ENCODE measurements around the gene COL16A1.

The COL16A1 gene

GRCh38 chr1:31626223-31627207 lies 77.3 kb downstream of the COL16A1 start:
- DNase-seq (ENCODE audit: low read depth): no peak

GRCh38 chr1:31625561-31626222 lies 78.1 kb downstream of the COL16A1 start:
- no peak overlapping the region for H3K4me3 ChIP-seq (ENCODE audit: low read depth, low read length)
- no peak for TF ChIP-seq CTCF (IDR thresholded peaks at IDR 0.05; ENCODE audit: low read depth, low read length, missing control alignments)
- DNase-seq (ENCODE audit: low read depth): no peak

More at GRCh38 chr1:31626223-31627207, 77.3 kb downstream of the COL16A1 start:
- TF ChIP-seq CTCF (IDR thresholded peaks at IDR 0.05; ENCODE audit: low read depth, low read length, missing control alignments): no peak
- no peak overlapping the region for H3K4me3 ChIP-seq (ENCODE audit: low read depth, low read length)

GRCh38 chr1:31624731-31625514 lies 78.9 kb downstream of the COL16A1 start:
- no peak for DNase-seq (ENCODE audit: low read depth)
- H3K4me3 ChIP-seq (ENCODE audit: low read depth, low read length): no peak overlapping the region
- no peak for TF ChIP-seq CTCF (IDR thresholded peaks at IDR 0.05; ENCODE audit: low read depth, low read length, missing control alignments)

- no peak for TF ChIP-seq CTCF (IDR thresholded peaks at IDR 0.05; ENCODE audit: low read depth, low read length, missing control alignments)
- DNase-seq (ENCODE audit: low read depth): no peak
Observed at GRCh38 chr1:31624309-31624708, 79.5 kb downstream of the COL16A1 start.

GRCh38 chr1:31623365-31623764 lies 80.5 kb downstream of the COL16A1 start:
- no peak for TF ChIP-seq CTCF (IDR thresholded peaks at IDR 0.05; ENCODE audit: low read depth, low read length, missing control alignments)
- no peak overlapping the region for H3K4me3 ChIP-seq (ENCODE audit: low read depth, low read length)
- no peak for DNase-seq (ENCODE audit: low read depth)

More at GRCh38 chr1:31624309-31624708, 79.5 kb downstream of the COL16A1 start:
- H3K4me3 ChIP-seq (ENCODE audit: low read depth, low read length): no peak overlapping the region

GRCh38 chr1:31621847-31622730 lies 81.7 kb downstream of the COL16A1 start:
- no peak overlapping the region for H3K4me3 ChIP-seq (ENCODE audit: low read depth, low read length)
- no peak for DNase-seq (ENCODE audit: low read depth)

More at GRCh38 chr1:31621847-31622730, 81.7 kb downstream of the COL16A1 start:
- no peak for TF ChIP-seq CTCF (IDR thresholded peaks at IDR 0.05; ENCODE audit: low read depth, low read length, missing control alignments)
